GM12878 (cell line): ENCODE results near the gene TRABD2A. TPM values are rescaled to one million over a fixed set of nuclear protein-coding genes. Genes with fewer than 3 reads are reported as not detected.
A peak's percentile ranks its signal among the peaks of the same experiment; 100 is the strongest.

Experiments used
- BHLHE40 ChIP-seq, 2 experiments: fragments of 450-650 bp in 1 of 2; IDR thresholded peaks; 2 replicates each; pipeline ENCODE4 v1.6.1; 2011 to 2017; ENCODE audit warnings: low read depth in 2 of 2, borderline replicate concordance in 1 of 2, improper control_type of control experiment in 1 of 2, low read length in 1 of 2, mild to moderate bottlenecking in 1 of 2
- CEBPB ChIP-seq, 2 experiments: fragments of 150-350 bp in 1 of 2; IDR thresholded peaks; 2 replicates each; pipeline ENCODE4 v1.6.1; 2012 to 2014; ENCODE audit warnings: low read depth in 2 of 2, low read length in 2 of 2, borderline replicate concordance in 1 of 2, inconsistent platforms in 1 of 2
- DPF2 ChIP-seq: fragments of 450-650 bp; IDR thresholded peaks from 2 replicates; pipeline ENCODE4 v1.6.1; 2017; ENCODE audit warnings: mild to moderate bottlenecking
- ELK1 ChIP-seq: IDR thresholded peaks from 2 replicates; pipeline ENCODE4 v1.6.1; 2012; ENCODE audit warnings: low read depth, low read length, improper control_type of control experiment
- FOXM1 ChIP-seq: IDR thresholded peaks from 2 replicates; pipeline ENCODE4 v1.6.1; 2012; ENCODE audit warnings: low read depth, mild to moderate bottlenecking, inconsistent platforms, low read length, moderate library complexity
- GATAD2B ChIP-seq: fragments of 450-650 bp; conservative IDR thresholded peaks from 2 replicates; pipeline ENCODE4 v1.6.1; 2017; ENCODE audit warnings: low read depth, mild to moderate bottlenecking, moderate library complexity
- IRF3 ChIP-seq: fragments of 450-650 bp; IDR thresholded peaks from 2 replicates; pipeline ENCODE4 v1.6.1; 2014; ENCODE audit warnings: mild to moderate bottlenecking
- JUNB ChIP-seq: IDR thresholded peaks from 2 replicates; pipeline ENCODE4 v1.6.1; 2016; ENCODE audit warnings: antibody characterized with exemption, mild to moderate bottlenecking
- KLF5 ChIP-seq: fragments of 450-650 bp; IDR thresholded peaks from 2 replicates; pipeline ENCODE4 v1.6.1; 2014; ENCODE audit warnings: mild to moderate bottlenecking; ENCODE audit not compliant: partially characterized antibody
- MEF2B ChIP-seq: fragments of 450-650 bp; IDR thresholded peaks from 2 replicates; pipeline ENCODE4 v1.6.1; 2018; ENCODE audit warnings: mild to moderate bottlenecking, moderate library complexity; ENCODE audit not compliant: partially characterized antibody, poor library complexity, severe bottlenecking
- MXI1 ChIP-seq: fragments of 150-350 bp; IDR thresholded peaks from 2 replicates; pipeline ENCODE4 v1.6.1; 2011; ENCODE audit warnings: low read depth, mild to moderate bottlenecking, inconsistent platforms, low read length, improper control_type of control experiment
- PRDM15 ChIP-seq: fragments of 450-650 bp; formaldehyde crosslinking; IDR thresholded peaks from 2 replicates; pipeline ENCODE4 v1.4.0; 2020; ENCODE audit warnings: mild to moderate bottlenecking, moderate library complexity
- SMAD1 ChIP-seq: fragments of 450-650 bp; IDR thresholded peaks from 2 replicates; pipeline ENCODE4 v1.6.1; 2018; ENCODE audit warnings: mild to moderate bottlenecking, low read depth; ENCODE audit not compliant: partially characterized antibody
- SMARCA5 ChIP-seq: fragments of 450-650 bp; IDR thresholded peaks from 2 replicates; pipeline ENCODE4 v1.6.1; 2017; ENCODE audit warnings: mild to moderate bottlenecking
- SMC3 ChIP-seq: IDR thresholded peaks from 2 replicates; pipeline ENCODE4 v1.6.1; 2011; ENCODE audit warnings: low read length, improper control_type of control experiment, borderline replicate concordance
- SREBF2 ChIP-seq: IDR thresholded peaks from 2 replicates; pipeline ENCODE4 v1.6.1; 2012; ENCODE audit warnings: mild to moderate bottlenecking, low read length
- ZBTB33 ChIP-seq: fragments of 450-650 bp; IDR thresholded peaks from 2 replicates; pipeline ENCODE4 v1.6.1; 2017; ENCODE audit warnings: mild to moderate bottlenecking
- ZSCAN29 ChIP-seq: fragments of 450-650 bp; IDR thresholded peaks from 2 replicates; pipeline ENCODE4 v1.6.1; 2017; ENCODE audit warnings: mild to moderate bottlenecking, moderate library complexity
- polyA plus RNA-seq, 11 experiments: library from polyadenylated mRNA; depleted of rRNA in 4 of 11; unstranded in 6 of 11; stranded (reverse) in 5 of 11; fragments of >200 nt; fragmentation: Nextera tagmentation in 4 of 11; fragmentation: Illumina TruSeq in 1 of 11; extraction: Ambion mirVana in 4 of 11; extraction: Trizol in 1 of 11; gene quantifications; 1 replicate in 1 of 11; 2 replicates in 10 of 11; pipeline versions ENCODE4 v1.2.1 to v1.2.3, GENCODE V29; 2011 to 2016; ENCODE audit warnings: inconsistent platforms in 2 of 11, missing spikeins in 2 of 11, low read depth in 1 of 11
- total RNA-seq, 4 experiments: library from RNA; depleted of rRNA in 3 of 4; stranded (reverse); fragments of >200 nt in 3 of 4; fragmentation: Illumina TruSeq in 1 of 4; extraction: Trizol in 1 of 4; gene quantifications; 2 replicates each; pipeline versions ENCODE4 v1.2.1 to v1.2.3, GENCODE V29; 2013 to 2021
- TF ChIP-seq, protein P1 (sequence below): fragments of 450-650 bp; IDR thresholded peaks from 2 replicates; pipeline ENCODE4 v1.6.1; 2017; ENCODE audit warnings: low read depth, mild to moderate bottlenecking, moderate library complexity

The TRABD2A gene
- total and polyA plus RNA-seq, 10 of the 15 experiments (the other 5 are each of a cell fraction or from before 2014, with no cell fraction given): 1.4 to 7.6 (median 4.1) TPM

DNA sequence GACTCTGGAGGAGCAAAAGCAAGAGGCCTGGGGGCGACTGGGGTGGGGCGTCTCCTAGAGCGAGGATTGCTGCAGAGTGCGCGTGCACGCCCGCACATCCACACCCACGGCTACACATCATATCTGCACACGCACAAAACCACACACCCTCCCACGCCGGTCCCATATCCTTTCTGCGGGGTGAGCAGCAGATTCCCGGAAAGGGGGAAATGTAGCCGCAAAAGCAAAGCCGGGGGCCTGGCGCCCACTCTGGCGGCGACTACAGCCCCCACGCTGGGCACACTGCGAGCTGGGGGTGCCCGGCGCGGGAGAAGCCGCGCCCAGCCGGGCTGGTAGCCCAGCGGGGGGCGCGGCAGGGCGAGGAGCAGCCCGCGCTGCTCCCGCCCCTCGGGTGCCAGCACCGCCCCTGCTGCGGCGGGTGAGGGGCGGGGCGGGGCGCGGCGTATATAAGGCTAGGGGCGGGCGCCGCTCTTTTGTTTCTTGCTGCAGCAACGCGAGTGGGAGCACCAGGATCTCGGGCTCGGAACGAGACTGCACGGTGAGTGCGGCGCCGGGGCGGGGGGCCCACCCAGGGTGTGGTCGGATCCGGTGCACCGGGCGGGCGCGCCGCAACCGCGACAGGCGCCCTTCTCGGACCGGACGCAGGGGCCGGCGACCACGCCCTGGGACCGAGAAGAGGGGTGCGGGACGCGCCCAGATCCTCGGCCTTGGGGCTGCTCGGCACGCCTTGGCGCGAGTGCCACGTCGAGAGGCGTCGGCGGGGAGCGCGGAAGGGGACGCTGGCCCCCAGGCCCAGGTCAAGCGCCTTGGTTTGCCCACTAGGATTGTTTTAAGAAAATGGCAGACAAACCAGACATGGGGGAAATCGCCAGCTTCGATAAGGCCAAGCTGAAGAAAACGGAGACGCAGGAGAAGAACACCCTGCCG lies 24.6 kb upstream of the TRABD2A start, which contains the start of gene TMSB10 (continued):
- TF ChIP-seq ZBTB33: no peak
- TF ChIP-seq GATAD2B: peak; percentile 96
- no peak for TF ChIP-seq SREBF2
- TF ChIP-seq SMAD1: peak; percentile 32
- TF ChIP-seq MXI1: 0 out of 2 replicates have a peak, but pooled peaks have one; percentile 23
- peak; percentile 66; the same call in 1 of the 2 replicates for TF ChIP-seq ZSCAN29
- no peak for TF ChIP-seq KLF5
- TF ChIP-seq IRF3: no peak
- TF ChIP-seq FOXM1: peak; percentile 27; the same call in 1 of the 2 replicates
- TF ChIP-seq ELK1: no peak
- no peak for TF ChIP-seq PRDM15
- no peak for TF ChIP-seq JUNB
- no peak for TF ChIP-seq MEF2B
- TF ChIP-seq SMARCA5: peak; percentile 81
- TF ChIP-seq, protein P1, sequence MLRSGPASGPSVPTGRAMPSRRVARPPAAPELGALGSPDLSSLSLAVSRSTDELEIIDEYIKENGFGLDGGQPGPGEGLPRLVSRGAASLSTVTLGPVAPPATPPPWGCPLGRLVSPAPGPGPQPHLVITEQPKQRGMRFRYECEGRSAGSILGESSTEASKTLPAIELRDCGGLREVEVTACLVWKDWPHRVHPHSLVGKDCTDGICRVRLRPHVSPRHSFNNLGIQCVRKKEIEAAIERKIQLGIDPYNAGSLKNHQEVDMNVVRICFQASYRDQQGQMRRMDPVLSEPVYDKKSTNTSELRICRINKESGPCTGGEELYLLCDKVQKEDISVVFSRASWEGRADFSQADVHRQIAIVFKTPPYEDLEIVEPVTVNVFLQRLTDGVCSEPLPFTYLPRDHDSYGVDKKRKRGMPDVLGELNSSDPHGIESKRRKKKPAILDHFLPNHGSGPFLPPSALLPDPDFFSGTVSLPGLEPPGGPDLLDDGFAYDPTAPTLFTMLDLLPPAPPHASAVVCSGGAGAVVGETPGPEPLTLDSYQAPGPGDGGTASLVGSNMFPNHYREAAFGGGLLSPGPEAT: 0 out of 2 replicates have a peak, but pooled peaks have one; percentile 42
- no peak for TF ChIP-seq CEBPB (IDR thresholded peaks at IDR 0.05; ENCODE audit: borderline replicate concordance in 1 of 2, low read depth in 2 of 2, low read length in 2 of 2)
- TF ChIP-seq BHLHE40 (IDR thresholded peaks at IDR 0.05; ENCODE audit: borderline replicate concordance in 1 of 2, low read depth in 2 of 2, low read length in 1 of 2): peak in 1 of 2 experiments; percentile 76; a peak in 2 of 4 replicates
- 0 out of 2 replicates have a peak, but pooled peaks have one; percentile 8 for TF ChIP-seq SMC3
- peak; percentile 80 for TF ChIP-seq DPF2
